Psoas muscle (tissue), 8 donors: Measurements from ENCODE around the gene SERPINE1. TPM values are rescaled to one million over a fixed set of nuclear protein-coding genes. Genes with fewer than 3 reads are reported as not detected.
"Not testable (repeated sequence)": the region's sequence is repeated elsewhere in the genome, so short reads cannot be mapped to it uniquely, and the experiment has no call there.

Source experiments
- ATAC-seq, 4 donors: fragments of 200-7000 bp; cut with Tn5 transposase; one replicate each; pipeline ENCODE4 v1.9.1; 2020; ENCODE audit warnings: moderate library complexity in 3 of 4, mild to moderate bottlenecking in 2 of 4
- DNase-seq, 2 donors: peaks; one replicate each; pipeline ENCODE4 v3.0.0-alpha.2; 2020
- H3K27ac ChIP-seq: fragments of 200-600 bp; one replicate; pipeline ENCODE4 v1.8.0; 2022
- H3K27me3 ChIP-seq, 3 donors: fragments of 200-600 bp in 1 of 3; one replicate each; pipeline versions ENCODE4 v1.6.1 to v1.8.0; 2013 to 2022; ENCODE audit warnings: low read length in 2 of 3, mild to moderate bottlenecking in 2 of 3, moderate library complexity in 1 of 3; ENCODE audit not compliant: insufficient read depth in 3 of 3
- H3K36me3 ChIP-seq, 2 donors: fragments of 200-600 bp in 1 of 2; one replicate each; pipeline versions ENCODE4 v1.6.1 to v1.8.0; 2013 to 2022; ENCODE audit warnings: low read depth in 1 of 2, mild to moderate bottlenecking in 1 of 2, moderate library complexity in 1 of 2; ENCODE audit not compliant: insufficient read depth in 1 of 2
- H3K4me1 ChIP-seq: fragments of 200-600 bp; one replicate; pipeline ENCODE4 v1.8.0; 2022
- H3K4me3 ChIP-seq: fragments of 200-600 bp; one replicate; pipeline ENCODE4 v1.8.0; 2022; ENCODE audit warnings: mild to moderate bottlenecking
- H3K9me3 ChIP-seq: fragments of 200-600 bp; one replicate; pipeline ENCODE4 v1.8.0; 2022
- WGBS, 3 donors: extraction: QIAGEN DNeasy Blood & Tissue Kit; methylation state at CpG; one replicate each; pipeline versions ENCODE4 v1.1.6 to v1.1.7; 2013; 5-methylcytosine and 5-hydroxymethylcytosine counted together
- intact Hi-C, 2 donors: fragments of 100-400 bp; cut with DNase I; formaldehyde crosslinking; loops; one replicate each; pipeline versions ENCODE4 v1.11.0 to v1.14.2; 2022
- polyA plus RNA-seq, 3 donors: library from polyadenylated mRNA; stranded (reverse); fragments of 200-250 nt; gene quantifications; one replicate each; pipeline ENCODE4 v1.2.3, GENCODE V29; 2013
- total RNA-seq, 4 donors: library from RNA; stranded (reverse); fragmentation: NEBNext Ultra II Directional in 2 of 4; extraction: Animal tissue kit (Norgen Biotek cat#: 25700) in 2 of 4; gene quantifications; one replicate each; pipeline versions ENCODE4 v1.2.1 to v1.2.4, GENCODE V29; 2021 to 2023
- TF ChIP-seq, protein P1 (sequence below): fragments of 200-600 bp; IDR thresholded peaks from one replicate; pipeline ENCODE4 v1.8.0; 2022; ENCODE audit warnings: antibody characterized with exemption
- donor health status: healthy with polysubstance abuse.
- donor health status: DM: no; HTN: no; CAD: no; lungs with moderate emphysema.
- donor health status: Bipolar disorder and iron deficiency.
- donor health status: healthy.
- donor health status: DM: yes; HTN: yes; CAD: no.
- donor health status: DM: no; HTN: no; CAD: no.
- donor health status: DM: no; HTN: no; CAD: no.
- donor health status: DM: yes; HTN: yes; CAD: no.

The SERPINE1 gene
- total and polyA plus RNA-seq, 7 donors, result 4.3 to 269 (median 7.2) TPM

DNA sequence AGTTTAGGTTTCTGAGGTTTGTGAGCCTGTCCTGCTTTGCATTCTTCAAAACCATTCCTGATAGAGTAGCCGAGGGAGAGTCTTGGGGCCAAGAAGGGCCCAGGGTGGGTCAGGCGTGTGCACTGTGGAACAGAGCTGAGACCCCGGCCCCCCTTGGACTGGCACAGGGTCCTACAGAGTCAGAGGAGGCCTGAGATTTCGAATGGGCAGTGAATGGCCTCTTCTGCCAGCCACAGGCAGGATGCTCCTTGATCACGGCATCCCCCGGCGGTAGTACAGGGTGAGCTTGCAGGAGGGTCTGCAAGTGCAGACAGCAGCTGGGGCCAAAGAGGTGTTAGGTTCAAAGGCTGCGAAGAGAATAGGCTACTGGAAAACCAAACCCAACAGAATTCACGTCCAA lies 37.0 kb upstream of the SERPINE1 start:
- intact Hi-C loops, result no loop called here

DNA sequence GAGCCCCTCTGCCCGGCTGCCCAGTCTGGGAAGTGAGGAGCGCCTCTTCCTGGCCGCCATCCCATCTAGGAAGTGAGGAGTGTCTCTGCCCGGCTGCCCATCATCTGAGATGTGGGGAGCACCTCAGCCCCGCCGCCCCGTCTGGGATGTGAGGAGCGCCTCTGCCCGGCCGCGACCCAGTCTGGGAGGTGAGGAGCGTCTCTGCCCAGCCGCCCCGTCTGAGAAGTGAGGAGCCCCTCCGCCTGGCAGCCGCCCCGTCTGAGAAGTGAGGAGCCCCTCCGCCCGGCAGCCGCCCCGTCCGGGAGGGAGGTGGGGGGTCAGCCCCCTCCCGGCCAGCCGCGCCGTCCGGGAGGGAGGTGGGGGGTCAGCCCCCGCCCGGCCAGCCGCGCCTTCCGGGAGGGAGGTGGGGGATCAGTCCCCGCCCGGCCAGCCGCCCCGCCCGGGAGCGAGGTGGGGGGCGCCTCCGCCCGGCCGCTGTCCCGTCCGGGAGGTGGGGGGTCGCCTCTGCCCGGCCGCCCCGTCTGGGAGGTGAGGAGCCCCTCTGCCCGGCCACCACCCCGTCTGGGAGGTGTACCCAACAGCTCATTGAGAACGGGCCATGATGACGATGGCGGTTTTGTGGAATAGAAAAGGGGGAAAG lies 34.5 kb upstream of the SERPINE1 start:
- intact Hi-C loops, ATAC-seq: not testable (repeated sequence)
- peaks cover 10 to 23% of the 10 kb centered on the region in 2 donors for H3K36me3 ChIP-seq

More for the DNA sequence above, 37.0 kb upstream of the SERPINE1 start:
- no peak overlapping the region for H3K27ac ChIP-seq
- 94 to 96% (median 95%) methylated on average over 9 of the region's 9 CpGs for WGBS, 3 donors
- H3K4me1 ChIP-seq, result peaks cover 12% of the 10 kb centered on the region
- DNase-seq, result no peak
- no peak overlapping the region for H3K4me3 ChIP-seq
- no peak for ATAC-seq
- peaks cover 10 to 28% of the 10 kb centered on the region in 2 donors for H3K36me3 ChIP-seq
- no peaks in the 10 kb centered on the region for H3K27me3 ChIP-seq
- H3K9me3 ChIP-seq, result no peaks in the 10 kb centered on the region
- TF ChIP-seq, protein P1, sequence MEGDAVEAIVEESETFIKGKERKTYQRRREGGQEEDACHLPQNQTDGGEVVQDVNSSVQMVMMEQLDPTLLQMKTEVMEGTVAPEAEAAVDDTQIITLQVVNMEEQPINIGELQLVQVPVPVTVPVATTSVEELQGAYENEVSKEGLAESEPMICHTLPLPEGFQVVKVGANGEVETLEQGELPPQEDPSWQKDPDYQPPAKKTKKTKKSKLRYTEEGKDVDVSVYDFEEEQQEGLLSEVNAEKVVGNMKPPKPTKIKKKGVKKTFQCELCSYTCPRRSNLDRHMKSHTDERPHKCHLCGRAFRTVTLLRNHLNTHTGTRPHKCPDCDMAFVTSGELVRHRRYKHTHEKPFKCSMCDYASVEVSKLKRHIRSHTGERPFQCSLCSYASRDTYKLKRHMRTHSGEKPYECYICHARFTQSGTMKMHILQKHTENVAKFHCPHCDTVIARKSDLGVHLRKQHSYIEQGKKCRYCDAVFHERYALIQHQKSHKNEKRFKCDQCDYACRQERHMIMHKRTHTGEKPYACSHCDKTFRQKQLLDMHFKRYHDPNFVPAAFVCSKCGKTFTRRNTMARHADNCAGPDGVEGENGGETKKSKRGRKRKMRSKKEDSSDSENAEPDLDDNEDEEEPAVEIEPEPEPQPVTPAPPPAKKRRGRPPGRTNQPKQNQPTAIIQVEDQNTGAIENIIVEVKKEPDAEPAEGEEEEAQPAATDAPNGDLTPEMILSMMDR, result no peak

DNA sequence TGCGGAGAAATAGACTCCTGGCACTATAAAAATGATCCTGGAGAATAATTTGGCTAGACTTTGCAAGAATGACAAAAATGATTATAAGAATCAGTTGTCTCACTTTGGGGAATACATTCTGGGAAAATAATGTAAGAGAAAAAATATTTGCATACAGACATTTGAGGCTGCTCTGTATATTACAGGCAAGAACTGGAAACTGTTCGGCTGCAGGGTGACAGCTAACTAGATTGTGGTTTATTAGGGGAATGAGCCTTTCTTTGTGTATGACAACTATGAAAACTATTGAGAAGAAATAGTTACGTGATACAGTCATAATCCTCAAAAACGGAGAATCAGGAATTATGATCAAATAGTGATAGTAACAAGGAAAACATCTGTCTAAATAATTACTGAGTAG lies 33.0 kb upstream of the SERPINE1 start:
- DNase-seq (no peak), ATAC-seq (no peak)
- Histone ChIP-seq H3K27me3 (no peaks in the 10 kb centered on the region), H3K27ac (no peak overlapping the region), H3K4me3 (no peak overlapping the region), H3K9me3 (no peaks in the 10 kb centered on the region), H3K4me1 (peaks cover 6% of the 10 kb centered on the region), H3K36me3 (peaks cover 5 to 8% of the 10 kb centered on the region in 2 donors)
- WGBS, 3 donors, result 61 to 73% (median 70%) methylated on average over 4 of the region's 4 CpGs
- TF ChIP-seq, protein P1, result no peak
- intact Hi-C loops, result loop anchor here in 1 of 2 donors (2.0 kb wide), 1 partner anchor 43 kb away; no protein-coding TSS in a partner anchor

More for the DNA sequence above, 34.5 kb upstream of the SERPINE1 start:
- not testable (repeated sequence) for H3K27ac ChIP-seq, H3K4me1 ChIP-seq, H3K9me3 ChIP-seq, H3K4me3 ChIP-seq, DNase-seq, H3K27me3 ChIP-seq
- WGBS, 3 donors, result 94 to 95% (median 94%) methylated on average over 18 to 51 of the region's 53 CpGs

DNA sequence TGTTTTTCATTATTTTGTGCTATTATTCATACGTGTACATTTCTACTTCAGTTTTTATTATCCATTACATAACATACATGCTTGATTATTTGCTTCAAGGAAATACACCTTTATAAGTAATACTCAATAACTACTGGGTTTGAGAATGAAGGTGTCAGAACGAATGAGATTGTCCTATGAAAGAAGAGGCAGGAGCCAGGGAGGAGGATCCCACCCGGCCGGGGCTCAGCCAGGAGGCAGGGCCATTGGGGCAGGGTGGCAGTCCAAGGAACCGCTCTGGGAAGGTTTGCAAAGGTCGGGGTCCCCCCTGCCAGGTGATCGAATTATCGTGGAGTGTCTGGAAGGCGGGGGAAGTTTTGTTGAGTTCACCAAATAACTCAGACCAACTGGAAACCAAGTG lies 32.5 kb upstream of the SERPINE1 start:
- Histone ChIP-seq H3K4me3 (no peak overlapping the region), H3K27ac (no peak overlapping the region), H3K9me3 (no peaks in the 10 kb centered on the region), H3K36me3 (peaks cover under 1 to 3% of the 10 kb centered on the region in 2 donors), H3K27me3 (no peaks in the 10 kb centered on the region), H3K4me1 (peaks cover 11% of the 10 kb centered on the region)
- intact Hi-C loops, result loop anchor here in 1 of 2 donors (2.0 kb wide), 1 partner anchor 42 kb away; no protein-coding TSS in a partner anchor
- peak in 1 of 4 donors; percentile 14 for ATAC-seq
- TF ChIP-seq, protein P1, result no peak
- DNase-seq, result no peak
- 47 to 52% (median 51%) methylated on average over 9 of the region's 9 CpGs for WGBS, 3 donors

DNA sequence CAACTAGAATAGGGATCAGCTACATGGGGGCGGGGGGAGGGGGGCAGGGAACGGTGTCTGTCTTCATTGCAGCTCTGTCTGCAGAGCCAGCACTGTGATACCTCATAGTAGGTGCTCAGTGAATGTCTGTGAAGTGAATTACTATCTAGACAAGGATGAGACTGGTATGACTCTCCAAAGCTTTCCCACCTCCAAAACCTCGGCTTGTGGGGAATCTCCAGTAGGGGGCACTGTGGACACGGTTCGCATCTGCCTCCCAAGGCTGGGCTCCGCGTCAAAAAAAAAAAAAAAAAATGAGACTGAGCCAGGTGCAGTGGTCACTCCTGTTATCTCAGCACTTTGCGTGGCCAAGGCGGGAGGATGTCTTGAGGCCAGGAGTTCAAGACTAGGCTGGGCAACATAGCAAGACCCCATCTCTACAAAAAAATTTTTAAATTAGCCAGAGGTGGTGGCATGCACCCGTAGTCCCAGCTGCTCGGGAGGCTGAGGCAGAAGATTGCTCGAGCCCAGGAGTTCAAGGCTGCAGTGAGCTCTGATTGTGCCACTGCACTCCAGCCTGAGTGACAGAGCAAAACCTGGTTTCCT lies 32.0 kb upstream of the SERPINE1 start:
- intact Hi-C loops, result loop anchor here in 1 of 2 donors (2.0 kb wide), 1 partner anchor 42 kb away; no protein-coding TSS in a partner anchor
- no peak overlapping the region for H3K4me3 ChIP-seq
- H3K9me3 ChIP-seq, result no peaks in the 10 kb centered on the region
- H3K36me3 ChIP-seq, result no peaks in the 10 kb centered on the region
- TF ChIP-seq, protein P1, result peak; percentile 53
- no peak overlapping the region for H3K27ac ChIP-seq
- peaks cover 16% of the 10 kb centered on the region for H3K4me1 ChIP-seq
- 30 to 35% (median 35%) methylated on average over 12 of the region's 12 CpGs for WGBS, 3 donors
- peak; percentile 65 to 80 (median 74) for ATAC-seq
- peak; percentile 63 to 68 for DNase-seq
- H3K27me3 ChIP-seq, result no peaks in the 10 kb centered on the region
